Posterior cingulate gyrus (tissue), 11 donors: ENCODE measurements around the gene FAM78A.
"Not testable (repeated sequence)": the region's sequence is repeated elsewhere in the genome, so short reads cannot be mapped to it uniquely, and the experiment has no call there.

Experiments
- DNase-seq, 10 donors: peaks; one replicate each; pipeline versions ENCODE4 v3.0.0 to v3.0.0-alpha.2; 2020 to 2021; ENCODE audit warnings: mixed read lengths in 3 of 10
- intact Hi-C: fragments of 100-400 bp; cut with DNase I; formaldehyde crosslinking; loops from one replicate; pipeline ENCODE4 v1.15.1; 2023

Gene FAM78A

DNA sequence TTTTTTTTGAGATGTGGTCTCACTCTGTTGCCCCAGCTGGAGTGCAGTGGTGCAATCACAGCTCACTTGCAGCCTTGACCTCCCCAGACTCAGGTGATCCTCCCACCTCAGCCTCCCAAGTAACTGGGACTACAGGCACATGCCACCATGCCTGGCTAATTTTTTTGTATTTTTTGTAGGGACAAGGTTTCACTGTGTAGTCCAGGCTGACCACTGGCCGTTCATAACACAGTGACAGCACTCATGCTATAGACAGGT is 5.4 kb downstream of the FAM78A start:
- intact Hi-C loops, DNase-seq: not testable (repeated sequence)

DNA sequence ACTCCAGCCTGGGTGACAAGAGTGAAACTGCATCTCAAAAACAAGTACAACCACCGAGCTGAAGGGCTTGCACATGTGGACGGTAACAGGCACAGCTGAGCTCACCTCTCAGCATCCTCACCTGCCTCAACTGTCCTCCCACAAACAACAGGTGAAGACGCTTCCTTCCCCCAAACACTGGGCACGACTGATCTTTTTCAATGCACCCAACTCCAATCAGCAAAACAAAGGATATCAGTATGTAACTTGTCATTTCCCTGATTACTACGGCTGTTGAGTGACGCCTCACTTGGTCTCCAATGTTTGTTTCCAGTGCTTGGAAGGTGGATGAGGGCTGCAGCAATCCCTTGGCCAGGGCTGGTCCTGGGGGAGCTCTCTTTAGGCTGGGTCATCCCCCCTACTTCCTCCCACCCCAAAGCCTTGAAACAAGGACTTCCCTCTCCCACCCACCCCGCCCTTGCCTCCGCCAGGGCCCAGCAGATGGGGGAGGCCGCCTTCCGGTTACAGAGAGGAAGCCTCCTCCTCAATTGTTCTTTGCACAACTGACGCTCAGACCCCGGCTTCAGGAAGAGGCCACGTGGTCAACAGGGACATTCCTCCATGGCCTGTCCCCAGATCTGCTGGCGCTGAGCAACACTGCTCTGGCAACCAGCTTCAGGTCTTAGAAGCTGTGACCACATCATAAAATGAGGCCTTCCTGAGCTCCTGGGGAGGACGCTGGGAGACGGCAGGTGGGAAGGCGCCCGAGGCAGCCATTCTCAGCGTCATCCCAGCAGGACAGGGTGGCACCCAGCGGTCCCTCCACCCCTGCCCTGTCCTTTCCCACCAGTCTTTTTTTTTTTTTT is 5.9 kb downstream of the FAM78A start:
- intact Hi-C loops = no loop called here
- peak in 2 of 10 donors; percentile 37 to 89 for DNase-seq

DNA sequence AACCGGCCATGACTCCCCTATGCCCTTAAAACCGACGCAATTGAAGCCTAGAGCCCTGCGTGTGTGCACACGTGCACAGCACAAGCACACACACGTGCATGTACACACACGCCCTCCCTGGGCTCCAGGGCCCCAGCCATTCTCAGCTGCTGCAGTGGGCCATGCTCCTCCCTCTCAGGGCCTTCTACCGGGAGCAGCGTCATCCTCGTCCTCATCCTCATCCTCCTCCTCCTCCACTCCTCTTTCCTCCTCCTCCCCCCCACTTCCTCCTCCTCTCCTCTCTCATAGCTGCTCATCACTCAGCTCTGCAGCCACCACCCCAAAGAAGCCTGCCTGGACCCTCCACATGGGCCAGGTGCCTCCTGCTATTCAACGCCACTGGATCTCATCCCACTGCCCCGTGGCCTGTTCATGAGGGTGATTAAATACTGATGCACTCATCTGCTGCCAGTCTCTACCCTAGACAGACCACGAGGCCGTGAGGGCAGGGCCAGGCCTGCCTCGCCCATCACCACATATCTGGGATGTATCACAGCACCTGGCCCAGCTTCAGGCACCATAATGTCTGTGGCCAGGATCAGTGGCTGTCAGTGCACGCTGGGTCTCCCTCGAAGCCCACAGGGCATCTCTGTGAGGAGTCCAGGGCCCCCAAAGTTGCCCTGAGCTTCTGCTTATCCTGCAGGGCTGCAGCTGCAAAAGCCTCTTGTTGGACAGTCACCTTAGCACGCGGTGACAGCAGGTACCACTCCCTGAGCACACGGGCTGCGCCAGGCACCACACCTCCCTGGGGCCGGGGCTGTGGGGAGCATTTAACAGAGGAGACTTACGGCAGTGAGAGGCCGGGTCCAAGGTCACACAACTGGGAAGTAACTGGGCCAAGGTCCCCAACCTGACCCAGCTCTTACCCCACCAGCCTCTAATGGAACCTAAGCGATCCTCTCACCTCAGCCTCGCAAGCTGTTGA is 9.8 kb downstream of the FAM78A start:
- intact Hi-C loops = no loop called here
- peak in 2 of 10 donors; percentile 86 to 87 for DNase-seq

DNA sequence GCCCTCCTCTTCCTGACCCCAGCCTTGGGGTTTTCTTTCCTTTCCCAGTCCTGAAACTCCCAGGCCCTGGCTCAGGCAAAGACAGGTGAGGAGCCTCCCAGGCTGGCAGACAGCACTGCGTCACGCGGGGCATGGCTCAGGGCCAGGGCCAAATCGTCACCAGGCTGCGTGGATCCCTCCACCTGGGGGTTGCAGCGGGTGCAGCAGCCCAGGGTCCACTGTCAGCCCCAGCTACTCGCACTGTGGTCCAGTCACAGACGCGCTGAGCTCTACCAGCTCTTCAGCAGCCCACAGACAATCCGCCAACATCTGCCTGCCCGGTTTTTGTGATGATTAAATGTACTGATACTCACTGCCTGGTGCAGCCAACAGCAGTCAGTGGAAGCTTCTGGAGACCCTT is 12.1 kb downstream of the FAM78A start:
- peak in 1 of 10 donors; percentile 83 for DNase-seq
- intact Hi-C loops = no loop called here

DNA sequence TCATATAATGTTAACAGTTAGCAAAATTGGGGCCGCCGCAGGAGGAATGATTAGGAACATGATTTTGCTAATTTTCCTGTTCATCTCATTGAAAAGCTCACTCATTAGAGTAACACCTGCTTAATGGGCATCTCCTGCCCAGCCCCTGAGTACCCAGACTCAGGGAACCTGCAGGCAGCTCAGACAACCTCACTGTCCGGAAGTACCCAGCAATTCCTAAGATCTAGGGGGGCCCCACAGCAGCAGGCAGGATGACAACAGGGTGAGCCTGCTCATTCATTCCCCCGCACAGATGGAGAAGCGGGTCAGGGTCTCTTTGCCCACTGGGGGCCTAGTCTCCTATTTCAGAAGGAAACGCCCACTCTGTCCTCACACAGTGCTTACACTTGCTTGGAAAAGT is 12.6 kb downstream of the FAM78A start:
- intact Hi-C loops = no loop called here
- peak in 1 of 10 donors; percentile 52 for DNase-seq

DNA sequence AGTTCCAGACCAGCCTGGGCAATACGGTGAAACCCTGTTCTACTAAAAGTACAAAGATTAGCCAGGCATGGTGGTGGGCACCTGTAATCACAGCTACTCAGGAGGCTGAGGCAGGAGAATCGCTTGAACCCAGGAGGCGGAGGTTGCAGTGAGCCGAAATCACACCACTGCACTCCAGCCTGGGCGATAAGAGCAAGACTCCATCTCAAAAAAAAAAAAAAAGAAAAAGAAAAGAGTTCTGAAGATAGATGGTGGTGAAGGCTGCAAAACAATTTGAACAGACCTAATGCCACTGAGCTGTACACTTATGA is 13.3 kb downstream of the FAM78A start:
- DNase-seq, intact Hi-C loops: not testable (repeated sequence)

DNA sequence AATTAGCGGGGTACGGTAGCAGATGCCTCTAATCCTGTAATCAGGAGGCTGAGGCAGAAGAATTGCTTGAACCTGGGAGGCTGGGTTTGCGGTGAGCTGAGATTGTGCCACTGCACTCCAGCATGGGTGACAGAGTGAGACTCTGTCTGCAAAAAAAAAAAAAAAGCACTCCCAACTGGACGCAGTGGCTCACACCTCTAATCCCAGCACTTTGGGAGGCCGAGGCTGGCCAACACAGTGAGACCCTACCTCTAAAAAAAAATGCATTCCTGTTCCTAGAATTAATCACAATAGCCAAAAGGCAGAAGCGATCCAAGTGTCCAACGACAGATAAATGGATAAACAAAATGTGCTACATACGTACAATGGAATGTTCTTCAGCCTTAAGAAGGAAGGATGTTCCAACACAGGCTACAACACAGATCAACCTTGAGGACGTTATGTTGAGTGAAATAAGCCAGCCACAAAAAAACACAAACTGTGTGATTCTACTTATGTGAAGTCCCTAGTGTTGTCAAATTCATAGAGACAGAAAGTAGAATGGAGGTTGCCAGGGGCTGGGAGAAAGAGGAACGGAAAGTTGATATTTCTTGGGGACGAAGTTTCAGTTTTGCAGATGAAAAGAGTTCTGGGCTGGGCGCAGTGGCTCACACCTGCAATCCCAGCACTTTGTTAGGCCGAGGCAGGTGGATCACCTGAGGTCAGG is 13.8 kb downstream of the FAM78A start:
- peak in 2 of 10 donors; percentile 30 to 53 for DNase-seq
- intact Hi-C loops = no loop called here

DNA sequence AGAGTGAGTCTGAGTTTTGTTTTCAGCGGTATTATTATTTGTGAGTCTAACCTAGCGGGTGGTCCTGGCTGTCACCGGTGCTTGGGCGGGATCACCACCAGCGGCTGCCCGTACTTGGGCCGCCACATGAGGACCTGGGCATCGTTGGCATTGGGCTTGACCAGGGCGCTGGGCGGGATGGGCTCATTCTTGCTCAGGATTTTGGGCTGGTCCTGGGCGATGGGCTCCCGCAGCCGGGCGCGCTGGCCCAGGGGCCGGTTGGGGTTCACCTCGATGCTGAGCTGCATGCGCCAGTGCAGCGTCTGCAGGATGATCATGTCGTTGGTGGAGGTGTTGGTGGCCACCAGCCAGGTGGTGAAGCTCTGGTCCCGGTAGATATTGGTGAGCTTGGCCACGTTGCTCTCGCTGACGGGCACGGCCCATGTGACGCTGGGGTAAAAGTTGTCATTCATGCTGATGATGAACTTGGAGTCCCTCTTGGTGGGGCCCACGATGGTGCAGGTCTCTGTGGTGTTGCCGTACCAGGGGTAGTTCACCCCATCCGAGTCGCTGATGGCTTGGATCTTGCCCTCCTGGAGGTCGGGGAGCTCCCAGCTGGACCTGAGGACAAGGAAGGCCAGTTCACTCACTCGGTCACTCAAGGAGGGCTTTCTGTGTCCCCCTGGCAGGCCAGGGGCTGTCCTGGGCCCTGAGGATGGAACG is 15.4 kb downstream of the FAM78A start:
- intact Hi-C loops = no loop called here
- DNase-seq = peak in 1 of 10 donors; percentile 78

DNA sequence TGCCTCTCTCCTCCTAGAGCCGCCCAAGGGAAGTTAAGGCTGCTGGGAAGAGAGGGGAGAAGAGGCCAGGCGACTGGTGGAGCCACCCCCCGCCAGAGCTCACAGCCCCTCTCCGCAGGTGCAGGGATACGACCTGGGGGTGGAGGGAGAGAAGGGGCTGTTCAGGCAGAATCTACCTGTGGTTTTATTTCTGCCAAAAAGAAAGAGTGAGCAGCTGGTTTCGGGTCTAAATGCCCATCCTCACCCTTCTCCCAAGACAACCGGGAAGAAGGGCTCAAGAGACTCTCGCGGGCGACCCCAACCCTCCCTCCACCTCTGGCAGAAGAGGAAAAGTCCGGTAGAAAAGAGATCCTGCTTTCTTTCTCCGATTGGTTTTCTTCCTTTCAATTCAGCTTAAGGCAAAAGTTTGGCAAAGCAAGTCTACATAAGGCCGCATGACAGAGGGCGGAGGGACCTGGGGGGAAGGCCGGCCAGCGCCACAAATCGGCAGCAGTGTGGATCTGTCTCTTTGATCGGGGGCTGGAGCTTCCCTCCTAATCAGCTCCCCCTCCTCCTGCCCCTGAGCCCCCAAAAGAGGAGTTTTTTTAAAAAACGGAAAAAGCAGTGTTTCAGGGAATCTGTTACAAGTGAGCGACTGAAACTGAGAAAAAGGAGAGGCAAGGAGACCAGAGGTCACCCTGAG is 16.3 kb downstream of the FAM78A start:
- peak in 1 of 10 donors; percentile 52 for DNase-seq
- intact Hi-C loops = no loop called here

DNA sequence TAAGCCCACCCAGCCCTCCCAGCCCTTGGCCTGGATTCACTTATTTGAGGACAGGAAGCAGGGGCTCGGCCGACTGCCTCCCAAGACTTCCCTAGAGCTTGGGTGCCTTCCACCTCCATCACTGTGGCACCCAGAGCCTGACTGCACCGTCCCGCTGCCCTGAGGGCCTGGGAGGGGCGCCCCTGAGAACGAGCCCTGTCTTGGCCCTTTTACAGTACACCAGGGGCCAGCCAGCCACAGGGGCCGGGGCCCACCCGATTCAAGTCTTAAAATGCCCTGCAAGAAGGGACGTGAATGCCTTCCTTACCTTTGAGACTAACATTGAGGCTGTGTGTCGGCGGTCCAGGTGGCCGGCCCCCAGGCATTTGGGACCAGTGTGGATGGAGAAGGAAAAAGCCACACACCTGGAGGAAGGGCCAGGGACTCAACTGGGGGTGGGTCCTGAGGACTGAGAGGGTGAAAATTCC is 16.8 kb downstream of the FAM78A start:
- peak in 1 of 10 donors; percentile 54 for DNase-seq
- intact Hi-C loops = no loop called here

DNA sequence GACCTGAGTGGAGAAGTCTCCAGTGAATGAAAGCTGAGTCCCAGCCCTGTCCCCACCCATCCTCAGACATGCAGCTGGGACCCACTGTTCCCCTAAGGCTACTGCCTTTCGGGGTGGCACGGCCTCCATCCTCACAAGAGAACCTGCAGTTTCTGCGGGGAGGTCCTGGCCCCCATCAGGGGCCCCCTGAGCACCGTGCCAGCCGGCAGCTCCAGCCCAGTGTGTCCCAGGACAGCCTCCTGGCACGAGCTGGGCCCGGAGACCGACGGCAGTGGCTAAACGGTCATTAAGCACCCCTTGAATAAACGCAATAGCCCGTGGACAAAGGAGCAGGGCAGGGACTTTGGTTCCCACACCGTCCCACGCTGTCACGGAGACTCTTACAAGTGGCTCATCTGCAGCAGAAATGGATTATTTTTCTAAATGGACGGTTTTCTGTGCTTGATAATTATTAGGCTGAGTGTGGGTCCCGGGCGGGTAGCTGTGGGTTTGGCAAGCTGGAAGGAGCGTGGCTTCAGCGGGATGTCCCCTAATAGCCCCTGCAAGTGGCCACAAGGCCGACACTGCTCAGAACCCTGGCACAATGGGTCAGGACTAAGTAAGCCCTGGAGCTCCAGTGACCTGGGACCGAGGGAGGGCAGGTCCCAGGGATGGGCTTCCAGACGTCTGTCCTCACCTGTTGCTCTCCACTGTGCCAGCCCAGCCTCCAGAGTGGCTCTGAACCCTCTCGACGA is 17.4 kb downstream of the FAM78A start:
- DNase-seq = peak in 1 of 10 donors; percentile 66
- intact Hi-C loops = no loop called here

DNA sequence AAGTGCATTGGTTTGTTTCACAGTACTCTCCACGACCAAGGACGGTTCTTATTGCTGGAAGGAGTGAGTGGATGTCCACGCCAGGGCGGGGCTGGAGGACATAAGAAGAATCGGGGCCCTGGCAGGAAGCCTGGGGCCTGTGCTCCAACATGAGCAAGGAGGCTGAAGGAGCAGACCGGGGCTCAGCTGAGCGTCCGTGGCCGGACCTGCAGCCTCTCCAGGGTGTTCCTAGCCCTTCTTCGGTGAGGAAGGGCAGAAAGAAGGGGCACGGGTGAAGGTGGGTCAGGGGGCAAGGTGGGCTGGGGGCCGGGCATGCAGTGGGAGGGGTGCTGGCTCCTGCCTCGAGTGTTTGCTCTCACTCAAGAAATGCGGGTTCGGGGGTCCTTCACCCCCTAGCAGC is 18.1 kb downstream of the FAM78A start:
- peak in 1 of 10 donors; percentile 81 for DNase-seq
- intact Hi-C loops = no loop called here

DNA sequence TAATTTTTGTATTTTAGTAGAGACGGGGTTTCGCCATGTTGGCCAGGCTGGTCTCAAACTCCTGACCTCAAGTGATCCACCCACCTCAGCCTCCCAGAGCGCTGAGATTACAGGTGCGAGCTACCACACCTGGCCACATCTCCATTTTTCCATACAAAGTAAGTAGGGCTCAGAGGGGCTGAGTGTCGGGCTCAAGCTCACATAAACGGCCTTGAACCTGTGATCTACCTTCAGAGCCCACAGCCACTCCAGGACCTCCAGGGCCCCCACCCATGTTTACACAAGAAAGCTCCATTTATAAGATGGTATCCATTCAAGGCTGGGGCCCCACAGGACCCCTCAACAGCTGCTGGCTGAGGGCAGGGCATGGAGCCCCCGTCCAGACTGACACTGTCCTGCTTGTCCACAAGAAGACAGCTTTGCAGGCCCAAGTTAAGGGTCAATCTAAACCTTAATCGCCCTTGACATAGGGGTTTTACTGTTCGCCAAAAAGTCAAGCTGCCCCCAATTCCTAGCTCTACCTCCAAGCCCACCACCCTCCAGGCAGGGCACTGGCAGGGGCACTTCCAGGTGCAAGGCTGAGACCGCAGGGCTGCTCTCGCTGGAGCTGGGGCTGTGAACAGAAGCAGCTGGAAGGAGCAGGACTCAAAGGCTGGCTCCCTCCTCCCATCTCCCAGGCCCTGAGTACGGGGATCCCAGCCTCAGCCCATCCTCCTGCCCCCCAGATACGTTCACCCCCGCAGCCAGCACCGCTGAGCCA is 18.9 kb downstream of the FAM78A start:
- intact Hi-C loops = no loop called here
- peak in 1 of 10 donors; percentile 80 for DNase-seq

DNA sequence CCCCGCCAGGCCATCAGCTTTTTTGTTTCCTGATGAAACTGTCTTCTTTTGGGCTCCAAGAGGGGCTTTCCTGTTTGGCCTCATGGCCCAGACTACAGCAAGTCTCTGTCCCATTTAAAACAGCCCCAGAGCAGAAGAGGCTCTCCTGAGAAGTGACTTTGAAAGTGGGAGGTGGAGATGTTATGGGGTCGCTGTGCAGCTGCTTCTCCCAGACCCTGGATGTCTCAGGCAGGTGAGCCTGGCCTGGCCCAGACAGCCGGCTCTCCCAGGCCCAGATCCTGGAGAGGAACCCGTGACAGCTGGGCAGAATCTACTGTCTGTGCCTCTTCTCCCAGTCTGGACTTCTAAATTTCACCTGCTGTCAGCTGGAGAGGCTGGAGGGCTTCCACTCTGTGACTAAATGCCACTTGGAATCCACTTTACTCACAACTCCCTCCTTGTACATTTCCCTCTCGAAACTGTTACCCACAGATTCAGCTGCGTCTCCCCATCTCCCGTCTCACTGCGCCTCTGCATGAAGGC is 20.6 kb downstream of the FAM78A start:
- peak in 2 of 10 donors; percentile 46 to 88 for DNase-seq
- intact Hi-C loops = no loop called here

DNA sequence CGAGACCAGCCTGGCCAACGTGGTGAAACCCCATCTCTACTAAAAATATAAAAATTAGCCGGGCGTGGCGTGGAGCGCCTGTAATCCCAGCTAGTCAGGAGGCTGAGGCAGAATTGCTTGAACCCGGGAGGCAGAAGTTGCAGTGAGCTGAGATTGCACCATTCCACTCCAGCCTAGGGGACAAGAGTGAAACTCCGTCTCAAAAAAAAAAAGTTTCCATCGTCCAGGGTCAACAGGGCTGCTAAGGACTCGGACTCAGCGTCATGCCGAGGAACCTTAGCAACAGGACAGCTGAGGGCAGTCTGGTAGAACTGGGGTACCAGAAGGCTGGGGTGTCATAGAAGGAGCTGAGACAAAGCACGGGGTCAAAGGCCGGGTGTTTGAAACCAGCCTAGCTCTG is 21.7 kb downstream of the FAM78A start:
- DNase-seq = no peak
- intact Hi-C loops = no loop called here

DNA sequence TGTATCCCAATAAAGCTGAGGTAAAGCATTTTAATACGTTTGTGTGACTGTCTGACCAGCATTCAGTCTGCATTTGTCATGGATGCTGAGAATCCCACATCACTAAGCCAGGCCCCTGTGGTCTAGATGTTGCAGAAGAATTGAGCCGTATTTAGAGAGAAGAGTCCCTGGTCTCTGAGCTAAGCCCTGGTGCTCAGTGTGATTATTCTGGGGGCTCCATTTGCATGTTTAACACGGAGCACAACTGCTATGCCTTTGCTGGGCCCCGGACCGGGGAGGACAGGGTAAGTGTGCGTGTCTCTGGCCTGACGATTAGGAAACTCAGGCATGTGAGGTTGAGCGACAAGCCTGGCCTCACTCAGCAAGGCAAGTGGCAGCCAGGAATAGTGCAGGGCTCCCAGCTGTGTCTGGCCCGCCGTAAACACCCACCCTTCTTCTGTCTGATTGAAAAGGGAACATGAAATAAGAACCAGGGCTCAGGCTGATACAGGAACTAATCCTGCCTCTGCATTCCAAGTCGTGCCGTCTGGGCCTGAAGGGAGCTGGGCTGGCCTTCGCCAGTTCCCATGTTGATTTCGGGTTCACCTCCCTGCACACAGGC is 22.3 kb downstream of the FAM78A start:
- intact Hi-C loops = no loop called here
- DNase-seq = peak in 4 of 10 donors; percentile 45 to 92 (median 66)

DNA sequence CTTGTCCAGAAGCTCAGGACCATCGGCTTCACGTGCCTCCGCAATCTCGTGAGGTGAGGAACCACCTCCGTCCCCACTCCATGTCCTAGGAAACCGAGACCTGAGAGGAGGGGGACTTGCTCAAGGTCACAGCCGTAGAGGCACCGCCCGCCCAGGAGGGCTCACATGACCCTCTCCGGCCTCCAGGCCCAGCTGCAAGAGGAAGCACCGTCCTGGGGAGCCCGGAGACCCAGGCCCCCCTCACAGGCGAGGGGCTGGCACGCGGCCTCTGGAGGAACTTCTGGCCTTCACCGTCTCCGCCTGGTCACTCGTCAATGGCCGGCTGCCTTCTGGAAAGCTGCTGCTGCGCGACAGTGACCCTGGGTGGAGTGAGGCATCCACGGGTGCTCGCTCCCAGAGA is 24.2 kb downstream of the FAM78A start:
- DNase-seq = peak in 1 of 10 donors; percentile 82
- intact Hi-C loops = no loop called here

DNA sequence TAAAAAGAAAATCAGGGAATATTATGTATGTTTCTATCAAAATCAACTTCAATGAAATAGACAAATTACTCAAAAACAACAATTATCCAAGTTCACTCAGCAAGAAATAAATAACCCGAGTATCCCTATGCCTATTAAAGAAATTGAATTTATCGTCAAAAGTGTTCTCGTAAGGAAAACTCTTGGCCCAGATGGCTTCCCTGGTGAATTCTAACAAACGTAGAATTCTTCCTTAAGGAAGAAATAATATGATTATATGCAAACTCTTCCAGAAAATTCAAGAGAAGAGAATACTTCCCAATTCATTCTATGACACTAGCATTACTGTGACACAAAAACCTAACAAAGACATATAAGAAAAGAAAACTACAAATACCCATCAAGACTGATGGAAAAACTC is 29.7 kb downstream of the FAM78A start:
- no peak for DNase-seq
- intact Hi-C loops = no loop called here
